Body of pancreas (tissue), 4 donors: Measurements from ENCODE around the gene PRR5L. TPM values are rescaled to one million over a fixed set of nuclear protein-coding genes. Genes with fewer than 3 reads are reported as not detected.

Source experiments
- ATAC-seq: fragments of 150-250 bp; one replicate; pipeline ENCODE4 v1.9.1; 2016
- DNase-seq, 4 donors: peaks; one replicate each; pipeline ENCODE4 v3.0.0-alpha.2; 2019
- H3K27ac ChIP-seq, 4 donors: fragments of 200-600 bp; sonication (generic); 1 replicate in 3 of 4; 2 replicates in 1 of 4; pipeline versions ENCODE4 v1.5.1 to v1.6.1; 2016 to 2019; ENCODE audit warnings: mild to moderate bottlenecking in 1 of 4, mixed read lengths in 1 of 4, moderate library complexity in 1 of 4
- H3K27me3 ChIP-seq, 2 donors: fragments of 200-600 bp; sonication (generic); one replicate each; pipeline ENCODE4 v1.6.0; 2016; ENCODE audit warnings: mild to moderate bottlenecking in 1 of 2
- H3K36me3 ChIP-seq, 2 donors: fragments of 200-600 bp; sonication (generic); replicated peaks in 1 of 2; 2 replicates each; pipeline ENCODE4 v1.5.1; 2016; ENCODE audit warnings: low read depth in 2 of 2; ENCODE audit not compliant: insufficient read depth in 1 of 2
- H3K4me1 ChIP-seq: fragments of 200-600 bp; sonication (generic); one replicate; pipeline ENCODE4 v1.6.0; 2016
- H3K4me3 ChIP-seq, 2 donors: fragments of 200-600 bp; sonication (generic); 1 replicate in 1 of 2; 2 replicates in 1 of 2; pipeline ENCODE4 v1.5.1; 2016 to 2019
- H3K9me3 ChIP-seq, 3 donors: fragments of 200-600 bp; sonication (generic); 1 replicate in 2 of 3; 2 replicates in 1 of 3; pipeline ENCODE4 v1.5.1; 2016
- POLR2A ChIP-seq, 3 donors: fragments of 450-650 bp; IDR thresholded peaks; one replicate each; pipeline ENCODE4 v1.6.1; 2016; ENCODE audit warnings: antibody characterized with exemption in 3 of 3, mild to moderate bottlenecking in 2 of 3
- WGBS, 2 donors: methylation state at CpG; one replicate each; pipeline ENCODE4 v1.1.5; 2017; 5-methylcytosine and 5-hydroxymethylcytosine counted together
- intact Hi-C: fragments of 100-400 bp; cut with DNase I; formaldehyde crosslinking; loops from one replicate; pipeline ENCODE4 v1.15.1; 2023
- total RNA-seq, 2 donors: library from RNA; depleted of rRNA; stranded (reverse); fragments of >200 nt; gene quantifications; one replicate each; pipeline ENCODE4 v1.1.0, GENCODE V29; 2016
- TF ChIP-seq, protein P1 (sequence below), 7 experiments: fragments of 450-650 bp in 4 of 7; fragments of 200-600 bp in 3 of 7; sonication (generic) in 3 of 7; IDR thresholded peaks; one replicate each; pipeline ENCODE4 v1.5.1; 2016 to 2019; ENCODE audit warnings: antibody characterized with exemption in 7 of 7

Gene PRR5L
- total RNA-seq, 2 donors from 2014 or later, result 2.6 to 3.0 TPM

DNA sequence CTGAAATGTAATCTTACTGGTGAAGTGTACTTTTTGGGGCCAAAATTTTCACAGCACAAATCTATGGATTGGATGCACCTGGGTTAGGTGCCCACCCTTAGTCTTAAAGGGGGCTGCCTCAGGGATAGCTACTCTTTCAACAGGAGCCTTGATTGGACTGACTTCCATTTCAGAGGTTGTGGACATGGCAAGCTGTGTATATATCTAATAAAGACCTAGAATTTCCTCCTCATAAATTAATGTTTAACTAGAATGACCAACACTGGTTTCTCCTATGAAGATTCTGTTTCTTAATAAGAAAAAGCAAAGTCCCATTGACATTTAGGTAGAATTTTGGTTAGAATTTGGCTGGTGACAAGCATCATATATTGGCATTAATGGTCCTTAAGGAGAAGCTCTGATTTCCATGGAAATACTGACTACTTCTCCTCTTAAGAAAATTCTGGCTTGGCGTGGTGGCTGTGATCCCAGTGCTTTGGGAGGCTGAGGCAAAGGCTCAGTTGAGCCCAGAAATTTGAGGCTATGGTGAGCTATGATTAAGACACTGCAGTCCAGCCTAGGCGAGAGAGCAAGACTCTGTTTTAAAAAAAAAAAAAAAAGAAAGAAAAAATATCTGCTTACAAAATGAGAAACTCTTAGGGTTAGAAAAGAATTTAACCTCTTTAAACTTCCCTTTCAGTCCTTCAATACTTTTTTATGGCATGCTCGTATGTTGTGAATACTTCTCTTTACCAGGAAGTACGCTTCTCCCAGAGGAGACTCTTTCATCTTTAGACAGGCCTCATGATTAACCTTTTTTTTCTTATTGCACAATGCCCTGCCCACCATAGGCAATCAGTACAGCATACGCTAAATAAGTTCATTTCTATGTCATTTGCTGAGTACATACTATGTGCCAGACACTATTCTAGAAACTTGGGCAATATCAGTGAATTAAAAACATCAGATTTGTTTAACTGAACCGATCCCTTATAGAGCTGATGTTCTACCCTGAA is 77.2 kb downstream of the PRR5L start:
- H3K27me3 ChIP-seq, result no peaks in the 10 kb centered on the region
- no peaks in the 10 kb centered on the region for H3K9me3 ChIP-seq
- ATAC-seq, result peak; percentile 49
- peaks cover 29% of the 10 kb centered on the region for H3K4me1 ChIP-seq
- peak overlapping the region in 2 of 4 donors; percentile 50 to 66 for H3K27ac ChIP-seq
- DNase-seq, result no peak
- 67 to 68% methylated on average over 6 of the region's 6 CpGs for WGBS, 2 donors
- H3K36me3 ChIP-seq, result no peaks in the 10 kb centered on the region
- no peak overlapping the region for H3K4me3 ChIP-seq
- intact Hi-C loops, result no loop called here
- TF ChIP-seq POLR2A (IDR thresholded peaks at IDR 0.05), result no peak
- TF ChIP-seq, protein P1, sequence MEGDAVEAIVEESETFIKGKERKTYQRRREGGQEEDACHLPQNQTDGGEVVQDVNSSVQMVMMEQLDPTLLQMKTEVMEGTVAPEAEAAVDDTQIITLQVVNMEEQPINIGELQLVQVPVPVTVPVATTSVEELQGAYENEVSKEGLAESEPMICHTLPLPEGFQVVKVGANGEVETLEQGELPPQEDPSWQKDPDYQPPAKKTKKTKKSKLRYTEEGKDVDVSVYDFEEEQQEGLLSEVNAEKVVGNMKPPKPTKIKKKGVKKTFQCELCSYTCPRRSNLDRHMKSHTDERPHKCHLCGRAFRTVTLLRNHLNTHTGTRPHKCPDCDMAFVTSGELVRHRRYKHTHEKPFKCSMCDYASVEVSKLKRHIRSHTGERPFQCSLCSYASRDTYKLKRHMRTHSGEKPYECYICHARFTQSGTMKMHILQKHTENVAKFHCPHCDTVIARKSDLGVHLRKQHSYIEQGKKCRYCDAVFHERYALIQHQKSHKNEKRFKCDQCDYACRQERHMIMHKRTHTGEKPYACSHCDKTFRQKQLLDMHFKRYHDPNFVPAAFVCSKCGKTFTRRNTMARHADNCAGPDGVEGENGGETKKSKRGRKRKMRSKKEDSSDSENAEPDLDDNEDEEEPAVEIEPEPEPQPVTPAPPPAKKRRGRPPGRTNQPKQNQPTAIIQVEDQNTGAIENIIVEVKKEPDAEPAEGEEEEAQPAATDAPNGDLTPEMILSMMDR (IDR thresholded peaks at IDR 0.05), result no peak

DNA sequence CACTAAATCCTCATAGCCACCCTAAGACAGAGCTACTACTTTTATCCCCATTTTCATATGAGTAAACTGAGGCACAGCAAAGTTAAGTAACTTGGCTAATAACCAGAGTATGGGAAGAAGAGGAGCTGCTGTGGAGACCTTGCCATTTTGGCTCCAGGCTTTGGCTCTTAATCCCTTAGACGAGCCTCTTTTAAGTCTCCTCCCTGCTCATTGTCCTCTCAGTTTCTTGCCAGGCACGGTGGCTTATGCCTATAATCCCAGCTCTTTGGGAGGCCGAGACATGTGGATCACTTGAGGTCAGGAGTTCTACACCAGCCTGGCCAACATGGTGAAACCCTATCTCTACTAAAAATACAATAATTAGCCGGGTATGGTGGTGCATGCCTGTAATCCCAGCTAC is 78.6 kb downstream of the PRR5L start:
- Histone ChIP-seq H3K4me3 (no peak overlapping the region), H3K27ac (no peak overlapping the region), H3K36me3 (no peaks in the 10 kb centered on the region), H3K9me3 (no peaks in the 10 kb centered on the region), H3K27me3 (no peaks in the 10 kb centered on the region), H3K4me1 (peaks cover 29% of the 10 kb centered on the region)
- DNase-seq (no peak), ATAC-seq (no peak)
- WGBS, 2 donors, result 72 to 80% methylated on average over 4 of the region's 4 CpGs
- TF ChIP-seq, protein P1 (IDR thresholded peaks at IDR 0.05), result no peak
- no peak for TF ChIP-seq POLR2A (IDR thresholded peaks at IDR 0.05)
- intact Hi-C loops, result no loop called here

DNA sequence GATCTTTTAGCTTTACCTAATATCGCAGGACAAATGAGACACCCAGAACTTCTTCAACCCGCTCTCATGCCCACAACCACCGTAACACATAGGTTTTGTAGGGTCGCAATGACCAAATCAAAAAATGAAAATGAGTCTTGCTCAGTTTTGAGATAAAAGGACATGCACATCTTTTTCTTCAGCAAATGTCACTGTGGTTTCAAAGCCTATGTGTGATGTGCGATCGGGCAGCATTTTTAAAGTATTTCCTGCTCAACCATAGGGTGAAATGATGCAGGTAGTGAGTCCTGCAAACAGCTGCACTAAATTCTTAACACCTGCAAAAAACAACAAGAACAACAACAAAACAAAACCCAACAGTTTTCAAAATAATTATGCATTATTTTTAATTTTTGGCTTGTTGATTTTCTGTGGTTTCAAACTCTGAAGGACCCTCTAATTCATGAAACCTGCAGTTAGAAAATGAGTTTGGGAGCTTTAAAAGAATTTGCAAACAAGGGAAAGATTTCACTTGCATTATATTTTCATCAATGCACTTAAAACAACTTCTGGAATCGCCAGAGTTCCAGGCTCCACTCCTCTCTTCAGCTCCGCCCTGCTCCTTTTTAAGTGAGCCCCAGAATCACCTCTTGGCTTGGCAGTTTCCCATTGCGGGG is 79.4 kb downstream of the PRR5L start:
- intact Hi-C loops, result no loop called here
- DNase-seq (no peak), ATAC-seq (no peak)
- WGBS, 2 donors, result 67 to 69% methylated on average over 9 of the region's 9 CpGs
- H3K36me3 ChIP-seq, result no peaks in the 10 kb centered on the region
- no peak overlapping the region for H3K4me3 ChIP-seq
- TF ChIP-seq POLR2A (IDR thresholded peaks at IDR 0.05), result no peak
- TF ChIP-seq, protein P1 (IDR thresholded peaks at IDR 0.05), result no peak
- H3K4me1 ChIP-seq, result peaks cover 29% of the 10 kb centered on the region
- no peaks in the 10 kb centered on the region for H3K9me3 ChIP-seq
- no peak overlapping the region for H3K27ac ChIP-seq
- no peaks in the 10 kb centered on the region for H3K27me3 ChIP-seq

DNA sequence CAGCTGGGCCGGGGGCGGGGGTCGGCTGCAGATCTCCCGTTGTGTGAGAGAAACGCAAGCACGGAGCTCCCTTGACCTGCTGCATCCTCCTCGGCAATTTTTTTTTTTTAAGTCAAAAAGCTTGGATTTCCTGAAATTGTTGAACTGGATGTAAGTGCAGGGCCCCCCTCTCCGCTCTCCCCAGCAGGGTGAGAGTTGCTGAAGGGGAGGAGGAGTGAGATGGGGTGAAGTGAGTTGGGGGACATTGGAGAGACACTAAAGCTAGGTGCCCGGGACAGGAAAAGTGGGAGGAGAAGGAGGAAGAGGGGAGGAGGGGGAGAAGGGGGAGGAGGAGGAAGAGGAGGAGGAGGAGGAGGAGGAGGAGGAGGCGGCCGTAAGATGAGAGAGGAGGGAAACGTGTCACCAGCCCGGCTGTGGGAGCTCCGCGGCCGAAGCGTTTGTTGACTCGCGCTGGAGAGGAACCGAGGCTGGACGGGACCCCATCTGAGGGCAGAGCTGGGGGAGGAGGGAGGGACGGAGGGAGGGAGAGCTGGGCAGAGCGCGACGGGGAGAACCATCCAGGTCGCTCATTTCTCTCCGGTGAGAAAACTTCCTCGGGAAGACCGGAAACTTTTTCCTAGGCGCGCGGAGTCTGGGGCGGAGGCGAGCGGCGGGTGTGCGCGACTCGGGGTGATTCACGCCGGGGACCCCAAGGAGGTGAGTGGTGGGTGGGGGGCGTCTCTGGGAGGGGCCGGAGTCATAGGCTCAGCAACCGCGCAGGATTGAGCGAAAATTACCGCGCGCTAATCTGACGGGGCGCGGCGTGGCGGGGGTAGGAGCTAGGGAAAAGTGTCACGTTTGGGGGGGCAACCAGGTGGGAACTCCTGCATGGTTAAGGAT is 80.2 kb downstream of the PRR5L start:
- ATAC-seq (peak; percentile 36), DNase-seq (peak in 1 of 4 donors; percentile 18)
- TF ChIP-seq POLR2A (IDR thresholded peaks at IDR 0.05), result no peak
- TF ChIP-seq, protein P1 (IDR thresholded peaks at IDR 0.05), result no peak
- intact Hi-C loops, result no loop called here
- Histone ChIP-seq H3K9me3 (no peaks in the 10 kb centered on the region), H3K36me3 (no peaks in the 10 kb centered on the region), H3K4me3 (peak overlapping the region in 1 of 2 donors; percentile 49), H3K27ac (peak overlapping the region in 1 of 4 donors; percentile 33), H3K27me3 (no peaks in the 10 kb centered on the region), H3K4me1 (peaks cover 29% of the 10 kb centered on the region)
- WGBS, 2 donors, result 2 to 5% methylated on average over 37 to 53 of the region's 55 CpGs
